NCI-H187 (cell line): ENCODE measurements around the gene ITGA3.

ENCODE experiments used
- DNase-seq, 2 experiments: peaks; one replicate each; lab custom pipeline; 2025; lab: John Stamatoyannopoulos, UW

The ITGA3 gene

GRCh38 chr17:50094243-50094752 is 38.4 kb downstream of the ITGA3 start:
- peak; percentile 76 to 85 for DNase-seq

GRCh38 chr17:50094753-50095619 is 39.1 kb downstream of the ITGA3 start, which contains the start of gene PDK2:
TSS of gene PDK2 (plus strand) at chr17:50095351. CDS start at chr17:50095436, 85 bp downstream.
- peak; percentile 56 to 78 for DNase-seq

GRCh38 chr17:50095626-50096037 is 39.7 kb downstream of the ITGA3 start:
- DNase-seq, result no peak

GRCh38 chr17:50096092-50096491 is 40.2 kb downstream of the ITGA3 start:
- DNase-seq, result no peak

- no peak for DNase-seq
These were observed 40.8 kb downstream of the ITGA3 start for GRCh38 chr17:50096758-50097157.

- no peak for DNase-seq
These were observed 41.5 kb downstream of the ITGA3 start for GRCh38 chr17:50097455-50097854.

- no peak for DNase-seq
These were observed 42.0 kb downstream of the ITGA3 start for GRCh38 chr17:50097926-50098325.

GRCh38 chr17:50098583-50098982 is 42.7 kb downstream of the ITGA3 start:
- no peak for DNase-seq

GRCh38 chr17:50099003-50099402 is 43.1 kb downstream of the ITGA3 start:
- no peak for DNase-seq

GRCh38 chr17:50100480-50100883 is 44.6 kb downstream of the ITGA3 start:
- DNase-seq, result no peak

GRCh38 chr17:50100921-50101345 is 45.0 kb downstream of the ITGA3 start:
- no peak for DNase-seq

- no peak for DNase-seq
These were observed 45.6 kb downstream of the ITGA3 start for GRCh38 chr17:50101346-50102163.

- no peak for DNase-seq
These were observed 46.5 kb downstream of the ITGA3 start for GRCh38 chr17:50102164-50102991.

- no peak for DNase-seq
These were observed 47.3 kb downstream of the ITGA3 start for GRCh38 chr17:50103252-50103651.

- no peak for DNase-seq
These were observed 48.0 kb downstream of the ITGA3 start for GRCh38 chr17:50103941-50104340.

- no peak for DNase-seq
These were observed 49.9 kb downstream of the ITGA3 start for GRCh38 chr17:50105811-50106210.

GRCh38 chr17:50106393-50107131 is 50.7 kb downstream of the ITGA3 start:
- no peak for DNase-seq

- no peak for DNase-seq
These were observed 52.0 kb downstream of the ITGA3 start for GRCh38 chr17:50107790-50108414.

- no peak for DNase-seq
These were observed 52.6 kb downstream of the ITGA3 start for GRCh38 chr17:50108556-50108955.

- no peak for DNase-seq
These were observed 53.3 kb downstream of the ITGA3 start for GRCh38 chr17:50109207-50109606.

GRCh38 chr17:50109785-50110184 is 53.9 kb downstream of the ITGA3 start:
- no peak for DNase-seq
